ENCODE data around the gene NR2F6.
A peak's percentile ranks its signal among the peaks of the same experiment; 100 is the strongest.
"Not testable (repeated sequence)": the region's sequence is repeated elsewhere in the genome, so short reads cannot be mapped to it uniquely, and the experiment has no call there.

NR2F6 gene

DNA sequence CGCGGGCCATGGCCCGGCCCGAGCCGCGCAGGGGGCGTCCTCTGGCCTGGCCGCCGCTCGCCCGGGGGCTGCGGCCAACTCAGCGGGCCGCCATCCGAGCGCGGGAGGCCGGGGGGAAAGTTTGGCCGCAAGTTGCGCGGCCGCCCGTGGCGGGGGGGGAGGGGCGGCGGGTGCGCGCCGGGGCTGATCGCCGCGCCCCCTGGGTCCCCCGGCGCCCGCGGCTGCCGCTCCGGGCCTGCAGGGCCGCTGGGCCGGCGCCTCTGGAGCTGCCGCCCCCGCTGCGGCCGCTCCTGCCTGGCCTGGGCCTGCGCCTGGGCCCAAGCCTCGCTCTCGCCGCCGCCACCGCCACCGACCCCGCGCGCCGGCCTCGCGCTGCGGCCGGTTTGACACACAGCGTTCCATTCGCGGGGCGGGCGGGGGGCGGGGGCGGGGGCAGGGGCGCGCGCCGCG lies at the start of gene NR2F6:
Gene NR2F6 (minus strand): TSS at position 385 of the 450 bp plus-strand sequence. CDS start 699 bp downstream, outside the sequence.
- DNase-seq, result no peak

GRCh38 chr19:17294051-17294891 lies 48.6 kb upstream of the NR2F6 start:
- DNase-seq, result no peak

GRCh38 chr19:17293605-17294004 lies 47.9 kb upstream of the NR2F6 start:
- no peak for DNase-seq

GRCh38 chr19:17292301-17293074 lies 46.8 kb upstream of the NR2F6 start:
- DNase-seq, result peak; percentile 80

GRCh38 chr19:17289489-17289888 lies 43.8 kb upstream of the NR2F6 start:
- DNase-seq, result no peak

GRCh38 chr19:17286752-17287151 lies 41.0 kb upstream of the NR2F6 start:
- no peak for DNase-seq

GRCh38 chr19:17286263-17286662 lies 40.5 kb upstream of the NR2F6 start:
- DNase-seq, result no peak

GRCh38 chr19:17285415-17286135 lies 39.9 kb upstream of the NR2F6 start:
- no peak for DNase-seq

- no peak for DNase-seq
Observed at GRCh38 chr19:17283504-17283996, 37.8 kb upstream of the NR2F6 start.

DNA sequence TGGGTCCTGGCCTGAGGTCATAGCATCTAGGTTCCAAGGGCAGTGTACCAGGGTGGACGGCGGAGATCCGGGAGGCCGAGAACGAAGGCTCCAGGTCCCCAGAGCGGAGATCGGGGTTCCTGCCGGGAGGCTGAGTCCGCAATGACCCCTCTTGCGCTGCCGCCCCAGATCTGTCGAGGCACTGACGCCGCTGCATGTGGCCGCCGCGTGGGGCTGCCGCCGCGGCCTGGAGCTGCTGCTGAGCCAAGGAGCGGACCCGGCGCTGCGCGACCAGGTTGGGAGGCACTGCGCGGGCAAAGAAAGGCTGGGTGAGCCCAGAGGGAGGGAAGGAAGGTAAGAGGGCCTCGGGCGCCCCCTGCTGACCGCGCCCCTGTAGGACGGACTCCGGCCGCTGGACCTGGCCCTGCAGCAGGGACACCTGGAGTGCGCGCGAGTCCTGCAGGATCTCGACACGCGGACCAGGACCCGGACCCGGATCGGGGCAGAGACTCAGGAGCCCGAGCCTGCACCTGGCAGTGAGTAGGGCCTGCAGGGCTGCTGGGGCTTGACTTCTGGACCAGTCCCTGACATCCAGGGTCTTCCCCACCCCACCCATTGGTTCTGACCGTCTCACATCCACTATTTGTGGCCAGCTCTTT lies 36.9 kb upstream of the NR2F6 start:
- DNase-seq, result peak; percentile 89

DNA sequence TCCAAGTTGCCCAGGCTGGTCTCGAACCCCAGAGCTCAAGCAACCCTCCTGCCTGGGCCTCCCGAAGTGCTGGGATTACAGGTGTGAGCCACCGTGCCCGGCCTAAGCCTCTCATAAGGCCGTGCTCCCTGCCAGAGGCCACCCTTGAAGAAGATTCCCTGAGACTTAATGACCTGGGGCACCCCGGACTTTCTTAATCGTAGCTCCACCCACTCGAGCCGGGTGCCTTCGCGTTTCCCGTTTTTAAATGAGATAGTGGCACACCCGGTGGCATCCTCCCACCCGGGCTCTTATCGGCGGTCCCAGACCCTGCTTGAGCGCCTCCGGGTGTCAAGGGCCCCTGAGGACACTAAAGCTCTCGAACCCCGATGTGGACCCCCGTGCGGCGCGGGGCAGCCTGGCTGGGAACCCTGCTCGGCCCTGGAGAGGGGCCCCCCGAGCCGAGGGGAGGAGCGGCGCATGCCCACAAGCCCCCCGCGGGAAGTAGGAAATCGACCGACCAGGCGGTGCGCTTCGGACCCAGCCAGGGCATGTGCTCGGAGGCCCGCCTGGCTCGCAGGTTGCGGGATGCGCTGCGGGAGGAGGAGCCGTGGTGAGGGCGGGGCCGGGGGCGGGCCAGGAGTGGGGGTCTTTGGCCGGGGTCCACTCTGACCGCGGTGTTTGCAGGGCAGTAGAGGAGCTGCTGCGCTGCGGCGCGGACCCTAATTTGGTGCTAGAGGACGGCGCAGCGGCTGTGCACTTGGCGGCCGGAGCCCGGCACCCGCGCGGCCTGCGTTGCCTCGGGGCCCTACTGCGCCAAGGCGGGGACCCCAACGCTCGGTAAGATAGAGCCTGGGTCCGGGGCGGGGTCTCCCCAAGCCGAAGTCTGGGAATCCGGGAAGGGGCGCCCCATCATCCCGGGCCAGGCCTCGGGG lies 35.9 kb upstream of the NR2F6 start, which contains the start of gene ANKLE1:
Gene ANKLE1 (plus strand): TSS at position 511 of the 914 bp plus-strand sequence. CDS start 20 bp downstream, at position 531.
- DNase-seq, result no peak

DNA sequence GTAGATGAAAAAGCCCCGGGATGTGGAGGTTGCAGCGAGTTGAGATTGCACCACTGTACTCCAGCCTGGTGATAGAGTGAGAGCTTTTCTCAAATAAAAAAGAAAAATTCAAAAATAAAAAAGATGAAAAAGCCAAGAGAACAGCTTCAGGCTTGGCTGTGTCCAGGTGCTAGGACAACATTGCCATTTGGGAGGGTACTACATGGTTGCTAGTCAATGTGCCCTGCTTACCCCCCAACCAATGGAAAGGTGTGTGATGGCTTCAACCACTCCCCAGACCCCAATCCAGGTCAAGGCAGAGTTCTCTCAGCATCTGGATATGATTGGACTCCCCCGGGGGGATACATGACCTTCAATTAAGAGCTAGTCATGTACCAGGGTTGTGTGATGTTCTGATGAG lies 33.7 kb upstream of the NR2F6 start:
- no peak for DNase-seq

GRCh38 chr19:17275441-17276175 lies 29.9 kb upstream of the NR2F6 start:
- no peak for DNase-seq

DNA sequence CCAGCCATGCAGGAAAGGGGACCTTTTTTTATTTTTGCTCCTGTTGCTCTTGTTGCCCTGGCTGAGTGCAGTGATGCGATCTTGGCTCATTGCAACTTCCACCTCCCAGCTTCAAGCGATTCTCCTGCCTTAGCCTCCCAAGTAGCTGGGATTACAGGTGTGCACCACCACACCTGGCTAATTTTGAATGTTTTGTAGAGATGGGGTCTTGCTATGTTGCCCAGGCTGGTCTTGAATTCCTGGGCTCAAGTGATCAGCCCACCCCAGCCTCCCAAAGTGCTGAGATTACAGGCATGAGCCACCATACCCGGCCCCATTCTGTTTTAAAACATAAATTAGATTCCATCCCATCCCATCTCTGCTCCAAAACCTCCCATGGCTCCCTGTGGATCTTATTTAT lies 29.2 kb upstream of the NR2F6 start:
- DNase-seq, result not testable (repeated sequence)

DNA sequence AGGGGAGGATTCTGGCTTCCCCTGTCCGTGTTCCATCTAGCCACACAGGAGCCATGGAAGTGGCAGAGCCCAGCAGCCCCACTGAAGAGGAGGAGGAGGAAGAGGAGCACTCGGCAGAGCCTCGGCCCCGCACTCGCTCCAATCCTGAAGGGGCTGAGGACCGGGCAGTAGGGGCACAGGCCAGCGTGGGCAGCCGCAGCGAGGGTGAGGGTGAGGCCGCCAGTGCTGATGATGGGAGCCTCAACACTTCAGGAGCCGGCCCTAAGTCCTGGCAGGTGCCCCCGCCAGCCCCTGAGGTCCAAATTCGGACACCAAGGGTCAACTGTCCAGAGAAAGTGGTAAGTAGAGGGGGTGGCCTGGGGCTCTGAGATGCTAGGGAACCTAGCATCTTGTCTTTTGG lies 23.0 kb upstream of the NR2F6 start:
- no peak for DNase-seq

DNA sequence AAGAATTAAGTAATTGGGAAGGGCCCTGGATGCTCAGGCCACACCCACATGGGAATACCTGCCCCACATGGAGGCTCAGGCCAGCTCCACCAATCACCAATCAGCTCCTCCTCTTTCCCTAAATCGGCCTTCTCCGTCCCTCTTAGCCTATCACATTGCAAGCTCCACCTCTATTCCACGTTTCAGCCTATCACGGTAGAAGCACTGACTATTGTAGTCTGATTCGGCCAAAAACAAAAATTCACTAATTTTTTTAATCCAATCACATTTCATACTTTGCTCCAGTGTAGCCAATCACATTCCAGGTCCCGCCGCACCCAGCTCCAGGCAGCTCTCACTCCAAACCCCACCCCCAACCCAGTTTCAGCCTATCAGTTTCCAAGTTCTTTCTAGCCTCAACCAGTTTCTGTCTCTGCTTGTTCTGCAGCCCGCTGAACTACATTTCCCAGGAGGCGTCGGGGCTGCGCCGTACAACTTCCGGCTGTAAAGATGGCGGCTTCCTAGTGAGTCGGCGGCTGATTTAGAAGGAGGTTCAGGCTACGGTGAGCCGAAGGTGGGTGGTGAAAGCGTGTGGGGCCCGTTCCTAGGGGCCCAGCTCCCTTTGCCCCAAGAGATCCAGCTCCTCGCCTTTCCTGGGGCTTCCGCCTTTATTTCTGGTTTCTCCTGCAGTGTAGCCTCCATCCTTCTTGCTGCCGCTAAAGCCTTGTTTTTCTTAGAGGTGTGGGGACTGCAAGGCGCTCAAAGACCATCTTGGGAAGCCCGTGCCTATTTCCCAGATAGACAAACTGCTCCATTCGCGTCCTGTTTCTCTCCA lies 21.5 kb upstream of the NR2F6 start, which contains the start of gene BABAM1:
Gene BABAM1 (plus strand): TSS at position 469 of the 814 bp plus-strand sequence. CDS start 1,364 bp downstream, outside the sequence.
- peak; percentile 97 for DNase-seq

DNA sequence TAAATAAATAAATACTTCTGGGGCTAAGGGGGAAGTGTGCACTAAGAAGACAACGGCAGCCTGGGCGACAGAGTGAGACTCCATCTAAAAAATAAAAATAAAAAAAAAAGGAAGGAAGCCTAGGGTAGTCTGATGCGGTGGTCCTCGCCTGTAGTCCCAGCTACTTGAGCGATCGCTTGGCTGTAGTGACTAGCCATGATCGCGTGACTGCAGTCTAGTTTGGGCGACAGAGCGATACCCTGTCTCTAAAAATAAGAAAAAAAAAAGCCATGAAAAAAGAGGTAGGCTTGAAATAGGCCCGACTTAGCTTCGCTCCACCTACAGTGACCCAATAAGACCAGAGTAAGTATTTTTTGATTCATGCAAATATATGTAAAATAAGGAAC lies 20.9 kb upstream of the NR2F6 start:
- DNase-seq, result no peak

DNA sequence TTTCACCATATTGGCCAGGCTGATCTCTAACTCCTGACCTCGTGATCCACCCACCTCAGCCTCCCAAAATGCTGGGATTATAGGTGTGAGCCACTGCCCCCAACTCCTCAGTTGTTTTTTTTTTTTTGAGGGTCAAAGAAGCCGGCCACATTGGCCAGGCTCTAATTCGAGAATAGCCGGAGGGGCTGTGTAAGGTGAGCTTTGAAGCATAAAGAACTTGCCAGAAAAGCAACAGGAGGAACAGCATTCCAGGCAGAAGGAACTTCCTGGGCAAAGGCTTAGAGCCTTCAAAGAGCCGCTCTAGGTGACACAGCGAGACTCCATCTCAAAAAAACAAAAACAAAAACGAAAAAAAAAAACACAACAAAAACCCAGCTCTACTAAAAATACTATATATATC lies 20.3 kb upstream of the NR2F6 start:
- DNase-seq, result no peak

- no peak for DNase-seq
Observed at GRCh38 chr19:17264641-17264979, 18.9 kb upstream of the NR2F6 start, which contains the start of gene USHBP1. Gene USHBP1, minus strand, starts transcription at chr19:17264745. Its CDS starts 446 bp downstream, at chr19:17264299.
